Coronary artery (tissue), 2 donors: ENCODE results near the gene GGT1.

ENCODE experiments used
- DNase-seq: peaks from one replicate; pipeline ENCODE4 v3.0.0-alpha.2; 2017; ENCODE audit warnings: low spot score
- H3K27ac ChIP-seq, 2 donors: fragments of 200-600 bp; sonication (generic); one replicate each; pipeline ENCODE4 v1.5.1; 2016 to 2019
- H3K4me3 ChIP-seq: fragments of 200-600 bp; sonication (generic); 2 replicates; pipeline ENCODE4 v1.5.1; 2016; ENCODE audit warnings: mild to moderate bottlenecking, moderate library complexity
- TF ChIP-seq, protein P1 (sequence below): fragments of 200-600 bp; sonication (generic); IDR thresholded peaks from one replicate; pipeline ENCODE4 v1.5.1; 2019; ENCODE audit warnings: antibody characterized with exemption

GGT1 gene

DNA sequence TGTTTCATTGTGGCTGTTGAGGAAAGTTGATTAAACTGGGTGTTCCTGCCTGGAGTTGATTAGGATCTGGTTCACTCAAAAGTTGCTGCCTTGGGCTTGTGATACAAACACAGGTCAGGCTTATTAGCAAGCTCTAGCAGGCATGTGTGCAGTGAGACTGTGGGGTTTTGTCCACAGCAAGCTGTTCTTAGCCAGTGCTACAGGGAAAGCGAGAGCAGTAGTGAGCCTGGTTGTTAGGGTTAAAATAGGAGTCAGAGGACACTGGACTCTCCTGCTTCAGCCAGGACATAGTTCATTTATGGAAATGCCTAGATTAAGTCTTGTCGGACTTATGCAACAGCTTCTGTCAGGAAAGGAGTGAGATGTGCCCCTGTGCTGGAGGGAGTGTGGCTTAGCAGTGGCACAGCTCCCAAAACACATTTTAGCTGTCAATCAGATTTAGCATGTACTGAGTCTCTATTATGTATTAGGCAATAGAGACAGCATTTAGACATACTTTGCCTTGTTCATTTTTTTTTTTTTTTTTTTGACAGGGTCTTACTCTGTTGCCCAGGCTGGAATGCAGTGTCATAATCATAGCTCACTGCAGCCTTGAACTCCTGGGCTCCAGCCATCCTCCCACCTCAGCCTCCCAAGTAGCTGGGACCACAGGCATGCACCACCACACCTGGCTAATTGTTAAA lies 38.5 kb upstream of the GGT1 start:
- TF ChIP-seq, protein P1, sequence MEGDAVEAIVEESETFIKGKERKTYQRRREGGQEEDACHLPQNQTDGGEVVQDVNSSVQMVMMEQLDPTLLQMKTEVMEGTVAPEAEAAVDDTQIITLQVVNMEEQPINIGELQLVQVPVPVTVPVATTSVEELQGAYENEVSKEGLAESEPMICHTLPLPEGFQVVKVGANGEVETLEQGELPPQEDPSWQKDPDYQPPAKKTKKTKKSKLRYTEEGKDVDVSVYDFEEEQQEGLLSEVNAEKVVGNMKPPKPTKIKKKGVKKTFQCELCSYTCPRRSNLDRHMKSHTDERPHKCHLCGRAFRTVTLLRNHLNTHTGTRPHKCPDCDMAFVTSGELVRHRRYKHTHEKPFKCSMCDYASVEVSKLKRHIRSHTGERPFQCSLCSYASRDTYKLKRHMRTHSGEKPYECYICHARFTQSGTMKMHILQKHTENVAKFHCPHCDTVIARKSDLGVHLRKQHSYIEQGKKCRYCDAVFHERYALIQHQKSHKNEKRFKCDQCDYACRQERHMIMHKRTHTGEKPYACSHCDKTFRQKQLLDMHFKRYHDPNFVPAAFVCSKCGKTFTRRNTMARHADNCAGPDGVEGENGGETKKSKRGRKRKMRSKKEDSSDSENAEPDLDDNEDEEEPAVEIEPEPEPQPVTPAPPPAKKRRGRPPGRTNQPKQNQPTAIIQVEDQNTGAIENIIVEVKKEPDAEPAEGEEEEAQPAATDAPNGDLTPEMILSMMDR: no peak
- DNase-seq: no peak
- Histone ChIP-seq H3K4me3 (no peak overlapping the region), H3K27ac (peak overlapping the region in 1 of 2 donors; percentile 50)

DNA sequence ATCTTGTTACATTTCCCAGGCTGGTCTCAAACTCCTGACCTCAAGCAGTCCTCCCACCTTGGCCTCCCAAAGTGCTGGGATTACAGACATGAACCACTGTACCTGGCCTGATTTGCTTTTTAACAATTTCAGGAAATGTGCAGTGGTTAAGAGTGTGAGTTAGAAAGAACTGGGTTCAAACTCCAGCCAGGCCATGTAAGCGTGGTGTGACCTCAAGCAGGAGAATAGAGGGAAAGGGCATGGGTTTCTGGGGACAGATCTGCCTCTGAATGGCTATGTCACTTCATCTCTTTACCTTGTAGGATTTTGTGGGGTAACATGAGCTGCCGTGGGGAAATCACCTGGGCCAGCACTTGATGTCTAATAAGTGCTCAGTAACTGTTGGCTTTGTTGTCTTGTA lies 37.9 kb upstream of the GGT1 start:
- TF ChIP-seq, protein P1: no peak
- Histone ChIP-seq H3K27ac (peak overlapping the region in 1 of 2 donors; percentile 50), H3K4me3 (no peak overlapping the region)
- DNase-seq: no peak

DNA sequence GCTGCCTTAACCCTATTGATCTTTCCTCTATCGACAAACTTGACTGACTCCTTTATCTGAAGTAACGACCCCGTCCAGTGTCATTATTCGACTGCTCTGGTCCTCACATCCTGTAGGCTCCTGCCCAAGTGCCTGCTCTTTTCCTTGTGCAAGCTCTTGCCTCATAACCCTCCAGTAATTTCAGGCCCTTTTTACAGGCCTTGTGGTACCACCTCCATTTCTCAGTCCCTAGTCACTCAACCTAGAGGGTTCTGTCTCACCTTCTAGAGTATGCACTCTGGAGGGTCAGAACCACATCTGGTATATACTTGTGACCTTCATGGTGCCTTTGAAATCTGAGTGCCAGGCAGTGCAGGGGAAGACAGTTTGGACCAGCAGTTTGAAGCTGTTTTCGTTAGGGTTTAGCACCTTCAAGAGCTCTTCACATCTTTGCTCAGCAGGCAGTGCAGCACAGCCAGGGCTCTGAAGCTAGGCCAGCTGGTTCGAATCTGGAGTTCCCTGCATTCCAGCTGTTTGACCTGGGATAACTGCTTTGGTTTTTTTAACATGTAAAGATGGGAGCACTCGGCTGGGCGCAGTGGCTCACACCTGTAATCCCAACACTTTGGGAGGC lies 36.0 kb upstream of the GGT1 start:
- no peak for DNase-seq
- TF ChIP-seq, protein P1: no peak
- Histone ChIP-seq H3K4me3 (no peak overlapping the region), H3K27ac (no peak overlapping the region)

DNA sequence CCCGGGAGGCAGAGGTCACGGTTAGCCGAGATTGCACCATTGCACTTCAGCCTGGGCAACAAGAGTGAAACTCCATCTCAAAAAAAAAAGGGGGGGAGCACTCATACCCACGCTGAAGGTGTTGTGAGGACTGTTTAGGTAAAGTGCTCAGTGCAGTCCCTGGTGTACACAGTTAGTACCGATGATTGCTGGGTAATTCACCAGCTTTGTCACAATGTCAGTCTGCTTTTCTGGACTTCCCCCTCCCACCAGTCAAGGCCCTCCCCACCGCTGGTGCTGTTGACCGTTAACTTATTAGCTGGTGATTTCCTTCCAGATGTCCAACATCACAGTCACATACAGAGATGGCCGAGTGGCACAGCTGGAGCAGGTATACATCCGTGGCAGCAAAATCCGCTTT lies 35.3 kb upstream of the GGT1 start:
- no peak for DNase-seq
- no peak overlapping the region for H3K27ac ChIP-seq
- TF ChIP-seq, protein P1: no peak
- no peak overlapping the region for H3K4me3 ChIP-seq

DNA sequence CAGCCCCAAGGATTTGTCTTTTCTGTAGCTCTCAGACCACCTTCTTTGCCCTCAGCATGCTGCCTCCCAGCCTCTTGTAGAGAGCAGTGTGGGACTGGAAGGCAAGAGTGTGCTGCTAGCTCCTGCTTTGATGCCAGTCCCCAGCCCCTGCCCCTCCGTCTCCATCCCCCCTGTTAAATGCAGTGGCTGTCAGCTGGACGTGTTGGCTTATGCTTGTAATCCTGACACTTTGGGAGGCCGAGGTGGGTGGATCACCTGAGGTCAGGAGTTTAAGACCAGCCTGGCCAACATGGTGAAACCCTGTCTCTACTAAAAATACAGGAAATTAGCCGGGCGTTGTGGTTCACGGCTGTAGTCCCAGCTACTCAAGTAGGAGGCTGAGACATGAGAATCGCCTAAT lies 31.7 kb upstream of the GGT1 start:
- no peak overlapping the region for H3K4me3 ChIP-seq
- DNase-seq: no peak
- no peak overlapping the region for H3K27ac ChIP-seq
- TF ChIP-seq, protein P1: no peak

DNA sequence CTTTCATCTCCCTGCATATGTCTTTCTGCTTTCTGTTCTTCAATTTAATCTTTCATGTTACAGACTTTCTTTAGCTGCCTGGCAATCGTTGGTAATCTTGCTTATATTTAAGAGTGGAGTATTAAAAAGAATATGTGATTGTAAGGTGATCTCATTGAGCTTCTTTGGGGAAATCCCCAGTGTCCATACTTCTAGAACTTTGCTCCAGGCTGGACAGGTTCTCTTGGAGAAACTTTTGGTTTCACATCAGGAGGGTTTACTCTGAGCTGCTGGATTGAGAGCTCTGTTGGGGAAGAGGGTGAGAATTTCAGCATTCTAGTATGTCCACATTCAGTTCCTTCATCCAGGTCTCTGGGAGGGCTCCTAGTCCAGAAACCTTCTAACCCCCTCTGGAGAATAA lies 26.2 kb upstream of the GGT1 start:
- H3K27ac ChIP-seq: no peak overlapping the region
- DNase-seq: no peak
- H3K4me3 ChIP-seq: no peak overlapping the region
- TF ChIP-seq, protein P1: no peak
